ENCODE measurements around the gene HOXB8. TPM values are rescaled to one million over a fixed set of nuclear protein-coding genes. Genes with fewer than 3 reads are reported as not detected.

Gene HOXB8
- total RNA-seq, 1 donor from 2014 or later: not detected

- no peaks in the 10 kb centered on the region for H3K9me3 ChIP-seq
- peak overlapping the region; percentile 44 to 53 for H3K4me3 ChIP-seq
- H3K27ac ChIP-seq: no peak overlapping the region
- TF ChIP-seq POLR2A (IDR thresholded peaks at IDR 0.05) (no peak), CTCF (IDR thresholded peaks at IDR 0.05) (no peak), POLR2AphosphoS5 (IDR thresholded peaks at IDR 0.05; ENCODE audit: insufficient read depth in 1 of 2, low read depth in 1 of 2) (no peak)
- no peaks in the 10 kb centered on the region for H3K36me3 ChIP-seq
- peaks cover 5% of the 10 kb centered on the region for H3K4me1 ChIP-seq
- no peak for DNase-seq (ENCODE audit: extremely low spot score in 2 of 2)
- intact Hi-C loops (cut with DNase I): no loop called here
- peaks cover 9% of the 10 kb centered on the region for H3K27me3 ChIP-seq
These were observed 51.7 kb downstream of the HOXB8 start for GRCh38 chr17:48563385-48563838.

DNA sequence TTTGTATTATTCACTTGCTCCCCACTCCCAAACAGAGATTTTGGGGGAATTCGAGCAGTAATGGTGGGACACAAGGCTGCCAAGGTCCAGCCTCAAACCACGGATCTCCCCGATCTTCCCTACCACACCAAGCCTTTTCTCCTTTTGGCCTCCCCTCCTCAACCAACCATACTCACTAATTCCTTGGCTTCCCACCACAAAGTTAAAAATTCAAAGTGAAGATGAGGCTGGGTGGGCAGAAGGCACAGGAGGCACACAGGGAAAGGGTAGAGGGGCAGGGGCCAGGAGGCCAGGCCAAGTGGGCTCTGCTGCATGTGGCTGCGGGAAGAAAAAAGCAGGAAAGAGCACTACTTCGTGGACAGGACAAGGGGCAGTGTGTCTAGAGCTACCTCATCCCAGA is 52.2 kb downstream of the HOXB8 start:
- H3K9me3 ChIP-seq: no peaks in the 10 kb centered on the region
- DNase-seq (ENCODE audit: extremely low spot score in 2 of 2): no peak
- intact Hi-C loops (cut with DNase I): no loop called here
- H3K4me3 ChIP-seq: no peak overlapping the region
- H3K27me3 ChIP-seq: peaks cover 4% of the 10 kb centered on the region
- no peaks in the 10 kb centered on the region for H3K36me3 ChIP-seq
- peaks cover 5% of the 10 kb centered on the region for H3K4me1 ChIP-seq
- H3K27ac ChIP-seq: no peak overlapping the region
- no peak for TF ChIP-seq POLR2AphosphoS5 (IDR thresholded peaks at IDR 0.05; ENCODE audit: insufficient read depth in 1 of 2, low read depth in 1 of 2)
- no peak for TF ChIP-seq POLR2A (IDR thresholded peaks at IDR 0.05)
- TF ChIP-seq CTCF (IDR thresholded peaks at IDR 0.05): no peak

MicroRNAs encoded within 50 kb of the gene (microRNA counts, 767-probe panel; counts per million panel counts)
- microRNA hsa-miR-10a-5p: 4,868 to 5,091 counts per million in 2 donors

Small RNA genes within 50 kb of the gene (microRNA-seq; reads per million reads assigned to microRNA genes)
- 1.9 reads per million for gene MIR196A1 (ENCODE audit: borderline number of aligned reads, borderline replicate concordance)

Small RNA genes within 50 kb of the gene (small RNA-seq; reads per million reads assigned to genes)
- 0.52 reads per million for gene MIR196A1

Other genes starting within 250 kb of the HOXB8 start
- 5.6 TPM for gene SKAP1, start 185.1 kb downstream of the HOXB8 start, total RNA-seq
- not detected for gene HOXB1, start 84.3 kb downstream of the HOXB8 start, total RNA-seq
- gene HOXB2, start 70.2 kb downstream of the HOXB8 start, total RNA-seq: 14.2 TPM
- 1.5 TPM for gene HOXB4, start 36.9 kb downstream of the HOXB8 start, total RNA-seq
- gene HOXB3, start 25.1 kb downstream of the HOXB8 start, total RNA-seq: 17.7 TPM
- 0.74 TPM for gene HOXB5, start 21.5 kb downstream of the HOXB8 start, total RNA-seq
- 1.2 TPM for gene HOXB6, start 10.3 kb downstream of the HOXB8 start, total RNA-seq
- gene HOXB7, start 4.3 kb downstream of the HOXB8 start, total RNA-seq: 3.2 TPM
- gene HOXB9, start 11.1 kb upstream of the HOXB8 start, total RNA-seq: not detected
- gene PRAC1, start 107.2 kb upstream of the HOXB8 start, total RNA-seq: 9.6 TPM
- not detected for gene PRAC2, start 107.9 kb upstream of the HOXB8 start, total RNA-seq
- 5.4 TPM for gene HOXB13, start 113.5 kb upstream of the HOXB8 start, total RNA-seq
- 0.49 TPM for gene TTLL6, start 201.9 kb upstream of the HOXB8 start, total RNA-seq
- gene CALCOCO2, start 215.7 kb upstream of the HOXB8 start, total RNA-seq: 140 TPM